ENCODE measurements around the gene SMIM8.

Gene SMIM8

GRCh38 chr6:87391334-87391733, 68.9 kb downstream of the SMIM8 start:
- DNase-seq (ENCODE audit: low spot score): peak; percentile 42
